ENCODE results near the gene ERI3.

- no peak for TF ChIP-seq CTCF (IDR thresholded peaks at IDR 0.05; ENCODE audit: insufficient read depth, low read length)
- TF ChIP-seq, protein P1, sequence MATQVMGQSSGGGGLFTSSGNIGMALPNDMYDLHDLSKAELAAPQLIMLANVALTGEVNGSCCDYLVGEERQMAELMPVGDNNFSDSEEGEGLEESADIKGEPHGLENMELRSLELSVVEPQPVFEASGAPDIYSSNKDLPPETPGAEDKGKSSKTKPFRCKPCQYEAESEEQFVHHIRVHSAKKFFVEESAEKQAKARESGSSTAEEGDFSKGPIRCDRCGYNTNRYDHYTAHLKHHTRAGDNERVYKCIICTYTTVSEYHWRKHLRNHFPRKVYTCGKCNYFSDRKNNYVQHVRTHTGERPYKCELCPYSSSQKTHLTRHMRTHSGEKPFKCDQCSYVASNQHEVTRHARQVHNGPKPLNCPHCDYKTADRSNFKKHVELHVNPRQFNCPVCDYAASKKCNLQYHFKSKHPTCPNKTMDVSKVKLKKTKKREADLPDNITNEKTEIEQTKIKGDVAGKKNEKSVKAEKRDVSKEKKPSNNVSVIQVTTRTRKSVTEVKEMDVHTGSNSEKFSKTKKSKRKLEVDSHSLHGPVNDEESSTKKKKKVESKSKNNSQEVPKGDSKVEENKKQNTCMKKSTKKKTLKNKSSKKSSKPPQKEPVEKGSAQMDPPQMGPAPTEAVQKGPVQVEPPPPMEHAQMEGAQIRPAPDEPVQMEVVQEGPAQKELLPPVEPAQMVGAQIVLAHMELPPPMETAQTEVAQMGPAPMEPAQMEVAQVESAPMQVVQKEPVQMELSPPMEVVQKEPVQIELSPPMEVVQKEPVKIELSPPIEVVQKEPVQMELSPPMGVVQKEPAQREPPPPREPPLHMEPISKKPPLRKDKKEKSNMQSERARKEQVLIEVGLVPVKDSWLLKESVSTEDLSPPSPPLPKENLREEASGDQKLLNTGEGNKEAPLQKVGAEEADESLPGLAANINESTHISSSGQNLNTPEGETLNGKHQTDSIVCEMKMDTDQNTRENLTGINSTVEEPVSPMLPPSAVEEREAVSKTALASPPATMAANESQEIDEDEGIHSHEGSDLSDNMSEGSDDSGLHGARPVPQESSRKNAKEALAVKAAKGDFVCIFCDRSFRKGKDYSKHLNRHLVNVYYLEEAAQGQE (IDR thresholded peaks at IDR 0.05; ENCODE audit: insufficient replicate concordance, low read depth): no peak
These were observed 46.5 kb upstream of the ERI3 start for GRCh38 chr1:44401256-44402228.
